NCI-H2081 treated with DMSO at 0.1 percent for 48 hours (cell line): ENCODE data around the gene SLC1A4.

Experiments used
- DNase-seq: peaks from one replicate; lab custom pipeline; 2025; lab: John Stamatoyannopoulos, UW

Gene SLC1A4

DNA sequence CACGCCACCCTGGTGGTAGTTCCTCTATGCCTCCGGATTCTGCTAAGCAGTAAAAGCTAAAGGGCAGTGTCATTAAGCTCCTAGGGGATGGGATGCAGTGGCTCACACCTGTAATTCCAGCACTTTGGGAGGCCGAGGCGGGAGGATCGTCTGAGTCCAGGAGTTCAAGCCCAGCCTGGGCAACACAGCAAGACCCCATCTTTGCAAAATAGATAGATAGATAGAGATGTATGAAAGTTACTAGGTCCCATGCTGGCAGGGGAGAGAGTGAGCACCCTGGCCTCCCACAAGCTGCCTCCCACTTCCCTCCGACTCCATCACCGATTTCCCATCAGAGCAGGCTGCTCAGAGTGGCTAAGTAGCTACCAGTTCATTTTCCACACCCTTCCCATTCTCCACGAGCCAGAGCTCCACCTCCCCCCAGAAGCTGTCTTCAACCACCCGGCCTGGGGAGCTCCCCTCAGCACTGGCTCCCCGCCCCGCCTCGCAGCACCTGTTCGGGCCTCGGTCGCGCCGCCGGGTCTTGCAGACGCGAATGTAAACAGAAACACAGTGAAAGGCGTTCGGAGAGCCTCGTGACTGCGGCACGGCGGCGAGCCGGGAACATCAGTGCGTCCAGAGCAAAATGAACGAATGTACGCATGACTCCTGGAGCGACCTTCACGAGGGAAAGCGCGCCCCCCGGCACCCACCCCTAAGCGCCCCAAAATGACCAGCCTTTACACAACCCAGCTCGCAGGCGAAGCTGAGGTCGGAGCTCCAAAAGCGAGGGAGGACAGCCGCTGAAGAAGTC is 66.4 kb downstream of the SLC1A4 start:
- DNase-seq, result no peak

DNA sequence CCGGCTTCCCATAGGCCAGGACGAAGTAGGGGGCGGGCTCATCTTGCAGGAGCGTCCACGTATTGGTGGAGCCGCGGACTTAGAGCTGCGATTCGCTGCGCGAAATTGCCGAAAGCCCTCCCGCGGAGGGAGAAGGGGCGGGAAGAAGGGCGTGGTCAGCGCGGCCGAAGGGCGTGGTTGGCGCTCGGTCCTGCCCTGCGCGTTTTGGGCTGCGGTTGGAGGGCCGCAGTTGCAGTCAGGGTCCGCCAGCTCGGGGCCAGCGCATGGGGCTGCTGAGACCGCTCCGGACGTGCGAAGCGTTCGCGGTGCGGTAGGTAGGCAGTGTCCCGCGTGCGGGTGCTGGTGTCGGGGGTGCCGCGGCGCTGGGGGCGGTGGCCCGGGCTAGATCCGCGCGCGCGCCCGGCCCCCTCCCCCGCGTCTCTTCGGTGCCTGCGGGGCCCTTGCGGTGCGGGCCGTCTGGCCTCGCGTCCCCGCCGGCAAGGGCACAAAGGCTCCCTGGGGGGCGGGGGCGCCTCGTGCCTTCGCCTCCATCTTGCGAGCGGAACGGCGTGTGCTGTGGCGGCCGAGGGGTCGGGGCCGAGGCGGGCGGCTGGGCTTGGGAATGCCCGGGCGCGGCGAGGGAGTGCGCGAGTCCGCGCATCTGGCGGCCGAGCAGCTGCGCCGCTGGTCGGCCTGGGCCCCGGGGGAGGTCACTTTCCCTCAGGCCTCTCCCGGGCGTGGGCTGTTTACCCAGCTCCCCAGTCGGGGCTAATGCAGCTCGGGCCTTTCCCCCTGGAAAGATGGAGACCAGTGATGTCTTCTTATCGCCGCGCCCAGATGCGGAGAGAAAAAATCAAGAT is 67.2 kb downstream of the SLC1A4 start, which contains the start of gene CEP68:
CEP68 (plus strand) TSS at position 202 of the 839 bp plus-strand sequence. CDS start 13,029 bp downstream, outside the sequence.
- DNase-seq, result peak; percentile 83

DNA sequence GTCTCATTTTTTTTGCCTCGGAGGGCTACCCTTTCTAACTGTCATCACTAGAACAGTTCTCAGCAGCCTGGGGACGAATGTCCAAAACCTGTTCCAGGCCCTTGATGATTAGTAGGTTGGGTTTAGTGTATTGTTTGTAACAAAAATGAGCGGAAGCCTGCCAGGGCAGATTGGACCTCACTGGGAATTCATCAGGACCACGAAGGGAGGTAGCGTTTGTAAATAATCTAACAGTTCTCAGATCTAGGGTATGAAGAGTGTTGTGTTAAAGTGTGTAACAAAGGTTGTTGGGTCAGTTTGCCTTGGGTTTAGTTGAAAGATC is 67.8 kb downstream of the SLC1A4 start:
- no peak for DNase-seq

DNA sequence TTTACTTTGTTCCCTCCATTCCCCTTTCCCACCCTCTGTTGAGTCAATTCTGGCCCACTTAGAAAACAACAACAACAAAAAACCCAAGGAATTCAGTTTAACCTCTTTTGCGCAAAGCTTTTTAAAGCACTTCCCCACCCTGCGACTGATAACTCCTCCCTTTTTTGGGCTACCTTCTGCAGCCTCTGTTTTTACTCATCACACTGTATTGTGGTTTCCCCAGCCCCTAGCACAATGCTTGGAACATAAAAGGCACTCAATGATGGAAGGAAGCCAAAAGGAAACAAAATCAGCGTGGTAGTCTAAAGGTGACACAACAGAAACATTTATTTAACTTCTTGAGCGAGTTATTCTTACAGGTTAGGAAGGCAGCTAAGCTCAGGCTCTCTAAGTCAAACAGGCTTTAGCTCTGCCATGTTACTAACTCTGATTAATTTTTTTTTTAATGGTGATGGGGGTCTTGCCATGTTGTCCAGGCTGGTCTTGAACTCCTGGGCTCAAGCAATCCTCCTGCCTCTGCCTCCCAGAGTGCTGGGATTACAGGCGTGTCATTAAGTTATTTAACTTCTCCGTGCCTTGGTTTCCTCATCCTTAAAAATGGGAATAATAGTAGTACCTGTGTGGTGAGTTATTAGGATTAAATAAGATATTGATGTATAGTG is 68.3 kb downstream of the SLC1A4 start:
- DNase-seq, result no peak

DNA sequence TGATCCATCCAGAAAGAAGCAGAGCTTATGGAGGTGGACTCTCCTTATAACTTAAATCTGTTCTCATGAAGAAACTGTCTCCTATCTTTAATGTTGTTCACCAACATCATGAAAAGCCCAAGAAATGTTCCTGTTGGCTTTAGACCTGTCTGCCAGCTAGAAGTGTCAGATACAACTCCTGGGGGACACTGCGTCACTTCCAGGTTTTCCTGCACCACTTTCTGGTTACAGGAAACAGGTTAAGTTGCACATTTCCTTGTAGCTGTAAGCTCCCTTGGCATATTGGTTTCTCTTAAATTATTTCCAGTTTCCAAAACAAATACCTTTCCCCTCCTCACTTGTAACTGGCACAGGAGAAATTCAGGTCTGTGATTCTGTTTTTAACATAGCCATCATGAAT is 69.9 kb downstream of the SLC1A4 start:
- no peak for DNase-seq

DNA sequence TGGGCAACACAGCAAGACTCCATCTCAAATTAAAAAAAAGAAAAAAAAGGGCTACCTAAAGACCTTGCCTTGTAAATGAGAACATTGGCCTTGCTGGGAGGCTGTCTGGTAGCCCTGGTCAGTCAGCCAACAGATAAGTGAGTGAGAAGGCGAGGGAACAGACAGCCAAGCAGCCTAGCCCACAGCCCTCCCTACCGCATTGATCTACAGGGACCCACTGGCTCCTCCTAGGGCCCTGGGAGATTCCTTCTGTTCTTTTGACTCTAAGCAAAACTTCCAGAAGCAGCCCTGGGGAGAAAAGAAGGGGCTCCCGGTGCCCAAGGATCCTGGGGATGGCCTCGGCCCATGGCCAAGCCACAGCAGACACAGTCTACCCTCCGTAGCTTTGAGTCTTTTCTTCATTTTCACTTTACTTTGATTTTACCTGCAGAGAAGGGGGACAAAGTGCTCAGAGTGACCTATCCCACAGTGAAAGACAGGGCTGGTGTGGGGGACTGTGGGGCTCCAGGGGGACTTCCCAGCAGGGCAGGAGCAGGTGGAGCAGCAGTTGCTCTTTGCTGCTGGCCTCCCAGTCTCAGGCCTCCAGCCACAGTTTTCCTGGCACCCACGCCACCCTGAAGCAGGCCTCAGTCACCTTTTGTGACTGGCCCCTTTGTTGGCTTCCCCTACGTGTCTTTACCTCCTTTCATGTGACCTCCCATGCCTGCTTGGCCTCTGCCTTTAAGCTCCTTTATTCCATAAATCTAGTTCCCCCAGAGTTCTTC is 72.1 kb downstream of the SLC1A4 start:
- no peak for DNase-seq

DNA sequence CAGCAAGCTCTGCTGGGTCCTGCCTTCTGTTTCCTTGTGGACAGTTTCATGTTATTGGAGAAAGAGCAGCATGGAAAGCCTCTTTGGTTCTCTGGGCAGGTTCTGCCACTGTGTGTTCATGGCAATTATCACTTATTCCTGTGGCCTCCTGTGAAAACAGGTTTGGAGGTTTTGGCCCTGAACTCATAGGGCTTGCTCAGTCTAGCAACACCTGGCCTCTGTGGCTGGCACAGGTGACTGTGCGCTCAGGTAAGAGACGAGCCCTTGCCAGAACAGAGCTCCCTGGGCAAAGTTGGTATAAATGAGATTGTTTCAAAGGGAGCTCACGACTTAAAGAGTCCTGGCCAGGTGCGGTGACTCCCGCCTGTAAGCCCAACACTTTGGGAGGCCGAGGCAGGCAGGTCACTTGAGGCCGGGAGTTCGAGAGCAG is 72.7 kb downstream of the SLC1A4 start:
- DNase-seq, result no peak

DNA sequence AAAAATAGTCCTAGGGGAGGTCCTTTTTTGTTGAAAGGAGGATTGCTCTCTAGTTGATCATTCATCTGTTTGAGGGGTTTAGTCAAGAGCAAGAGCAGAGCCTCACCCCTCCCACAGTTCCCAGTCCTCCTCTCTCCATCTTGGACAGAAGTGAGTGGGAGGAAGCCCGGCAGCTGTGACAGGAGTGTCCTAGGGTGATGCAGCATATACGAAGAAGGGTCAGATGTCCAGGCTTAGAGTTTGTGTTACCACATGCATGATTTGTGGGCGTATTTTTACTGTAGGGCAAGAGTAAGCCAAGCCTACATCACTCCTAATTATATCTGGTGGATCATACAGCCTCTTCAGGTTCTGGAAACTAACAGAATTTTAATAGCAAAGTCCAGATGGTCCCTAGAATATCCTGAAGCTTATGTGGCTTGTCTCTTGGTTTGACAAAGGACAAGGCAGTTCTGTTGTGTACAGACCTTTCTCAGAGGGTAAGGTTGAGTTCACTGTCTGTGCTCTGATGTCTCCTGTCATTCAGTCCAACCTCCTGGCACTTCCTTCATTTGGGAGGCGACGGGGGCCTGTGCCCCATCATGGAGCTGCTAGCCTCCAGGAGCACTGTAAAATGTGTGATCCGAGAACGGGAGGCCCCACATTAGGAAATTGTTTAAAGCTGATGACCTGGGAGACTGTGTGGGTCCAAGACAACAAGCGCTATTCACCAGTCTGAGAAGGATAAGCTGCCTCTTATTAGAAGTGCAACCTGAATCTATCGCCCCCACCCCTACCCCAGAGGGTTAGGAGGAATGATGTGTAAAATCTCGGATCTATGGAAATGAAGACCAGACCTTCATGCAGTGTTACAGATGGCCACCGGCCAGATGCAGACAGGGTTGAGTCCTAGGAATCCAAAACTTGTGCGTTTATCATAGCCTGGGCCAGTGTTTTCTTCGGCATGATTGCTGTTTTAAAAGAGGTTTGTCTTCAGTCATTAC is 73.9 kb downstream of the SLC1A4 start:
- DNase-seq, result no peak

DNA sequence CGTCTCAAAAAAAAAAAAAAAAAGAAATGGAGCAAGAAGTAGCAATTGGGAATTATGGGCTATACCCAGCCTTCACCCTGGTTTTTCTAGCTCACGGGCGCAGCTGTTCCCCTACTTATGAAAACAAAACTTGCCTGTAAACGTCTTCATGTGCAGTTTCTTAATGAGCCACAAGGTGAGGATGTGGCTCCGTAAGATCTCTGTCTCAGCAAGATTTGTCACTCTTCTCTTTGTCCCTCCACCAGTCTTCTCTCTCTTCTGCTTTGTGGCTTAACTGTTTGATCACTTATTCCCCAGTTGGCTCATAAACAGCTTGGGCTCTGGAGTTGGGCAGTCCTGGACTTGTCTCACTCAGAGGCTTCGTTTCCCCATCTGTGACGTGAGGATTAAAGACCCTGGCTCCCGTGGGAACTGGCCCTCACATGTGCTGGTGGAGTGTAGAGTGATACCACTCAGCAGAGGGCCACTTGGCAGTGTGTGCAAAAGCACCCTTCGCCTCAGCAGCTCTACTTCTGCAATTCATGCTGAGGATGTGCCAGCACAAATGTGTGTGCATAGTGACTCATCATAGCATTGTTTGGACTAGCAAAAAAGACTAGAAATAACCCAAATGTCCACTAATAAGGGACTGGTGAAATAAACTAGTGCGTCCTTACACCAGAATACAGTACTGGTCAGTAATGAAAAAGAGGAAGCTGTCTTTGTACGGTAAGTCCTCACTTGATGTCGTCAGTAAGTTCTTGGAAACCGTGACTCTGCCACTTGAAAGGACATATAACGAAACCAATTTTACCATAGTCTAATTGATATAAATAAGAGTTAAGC is 75.7 kb downstream of the SLC1A4 start:
- DNase-seq, result no peak

DNA sequence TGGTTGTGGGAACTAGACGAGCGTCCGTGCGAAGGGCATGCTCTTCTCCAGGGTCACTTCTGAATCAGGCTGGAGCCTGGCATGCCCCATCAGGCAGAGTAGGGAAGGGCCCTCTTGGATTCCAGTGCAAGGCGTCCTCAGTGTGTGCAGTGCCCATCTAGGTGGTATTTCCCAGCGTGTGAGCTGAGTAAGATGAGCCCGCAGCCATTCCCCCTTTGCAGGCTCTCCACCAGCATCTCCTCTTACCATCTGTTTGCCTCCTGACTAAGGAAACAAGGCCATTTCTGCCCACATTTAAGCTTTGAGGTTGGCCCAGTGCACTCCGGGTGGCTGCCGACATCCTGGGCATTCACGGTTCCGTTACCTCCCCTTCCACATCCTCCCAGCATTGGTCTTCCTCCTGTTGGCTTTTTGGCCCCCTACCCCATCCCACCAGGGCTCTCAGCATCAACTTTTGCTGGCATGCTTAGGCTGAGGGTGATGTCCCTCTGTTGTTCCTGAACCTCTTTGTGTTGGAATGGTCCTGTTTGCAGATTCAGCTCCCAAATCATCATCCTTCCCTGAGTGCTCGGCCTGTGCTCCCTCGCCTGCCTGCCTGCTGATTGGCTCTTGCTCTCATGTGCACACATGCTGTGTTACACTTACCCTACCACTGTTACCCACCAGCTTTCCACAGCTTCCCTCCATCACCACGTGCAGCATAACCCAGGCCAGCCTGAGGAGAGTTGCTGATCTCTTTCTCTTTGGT is 78.8 kb downstream of the SLC1A4 start:
- DNase-seq, result no peak

DNA sequence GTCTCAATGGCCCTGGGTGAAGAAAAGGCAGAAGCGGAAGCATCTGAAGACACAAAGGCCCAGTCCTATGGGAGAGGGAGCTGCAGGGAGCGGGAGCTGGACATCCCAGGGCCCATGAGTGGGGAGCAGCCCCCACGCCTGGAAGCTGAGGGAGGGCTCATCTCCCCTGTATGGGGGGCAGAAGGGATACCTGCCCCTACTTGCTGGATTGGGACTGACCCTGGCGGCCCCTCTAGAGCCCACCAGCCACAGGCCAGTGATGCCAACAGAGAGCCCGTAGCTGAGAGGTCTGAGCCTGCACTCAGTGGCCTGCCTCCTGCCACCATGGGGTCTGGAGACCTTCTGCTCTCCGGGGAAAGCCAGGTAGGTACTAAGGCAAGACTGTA is 80.2 kb downstream of the SLC1A4 start:
- no peak for DNase-seq

DNA sequence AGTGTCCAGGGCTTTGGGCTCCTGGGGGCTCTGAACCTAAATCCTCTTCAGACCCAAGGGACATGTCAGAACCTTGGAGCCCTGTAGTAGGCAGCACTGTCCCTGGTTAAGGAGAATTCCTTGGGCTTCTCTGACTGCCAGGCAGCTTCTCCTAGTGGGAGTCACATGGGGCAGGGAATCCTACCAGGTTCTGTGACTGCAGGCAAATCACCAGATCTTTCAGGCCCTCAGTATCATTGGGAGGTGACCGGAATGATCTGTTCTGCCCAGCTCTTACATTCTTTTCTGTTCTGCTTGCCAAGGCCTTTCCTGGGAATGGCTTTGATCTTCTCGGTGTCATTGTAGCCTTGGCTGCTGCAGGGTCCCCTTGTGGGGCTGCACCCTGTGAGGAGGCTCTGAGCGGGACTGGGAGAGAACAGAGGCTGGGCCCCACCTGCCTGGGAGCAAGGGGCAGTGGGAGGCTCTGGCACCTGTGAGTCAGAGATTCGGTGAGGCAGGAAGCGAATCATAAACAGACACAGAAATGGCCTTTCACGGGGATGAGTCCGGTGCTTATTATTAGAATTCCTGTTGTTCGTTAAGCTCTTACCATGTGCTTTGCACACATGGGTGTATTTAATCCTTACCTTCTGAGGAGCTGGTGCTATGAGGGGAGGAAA is 81.1 kb downstream of the SLC1A4 start:
- no peak for DNase-seq

DNA sequence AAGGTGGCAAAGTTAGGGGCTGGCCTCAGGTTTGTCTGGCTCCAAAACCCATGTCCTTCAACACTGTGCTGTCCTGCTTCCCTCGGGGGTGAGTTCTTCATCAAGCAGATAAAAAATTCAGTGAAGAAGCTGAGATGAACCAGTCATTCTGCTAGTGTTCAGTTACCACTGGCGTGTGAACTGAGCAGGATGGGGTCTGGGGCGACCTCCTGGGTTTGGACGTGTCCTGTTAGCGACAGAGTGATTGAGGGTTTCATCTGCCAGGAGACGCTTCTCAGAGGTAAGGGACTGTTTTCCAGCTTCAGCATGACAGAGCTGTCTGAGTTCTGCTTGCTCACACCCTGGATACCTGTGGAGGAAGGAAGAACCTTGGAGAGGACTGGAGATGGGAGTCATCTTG is 81.7 kb downstream of the SLC1A4 start:
- DNase-seq, result no peak

DNA sequence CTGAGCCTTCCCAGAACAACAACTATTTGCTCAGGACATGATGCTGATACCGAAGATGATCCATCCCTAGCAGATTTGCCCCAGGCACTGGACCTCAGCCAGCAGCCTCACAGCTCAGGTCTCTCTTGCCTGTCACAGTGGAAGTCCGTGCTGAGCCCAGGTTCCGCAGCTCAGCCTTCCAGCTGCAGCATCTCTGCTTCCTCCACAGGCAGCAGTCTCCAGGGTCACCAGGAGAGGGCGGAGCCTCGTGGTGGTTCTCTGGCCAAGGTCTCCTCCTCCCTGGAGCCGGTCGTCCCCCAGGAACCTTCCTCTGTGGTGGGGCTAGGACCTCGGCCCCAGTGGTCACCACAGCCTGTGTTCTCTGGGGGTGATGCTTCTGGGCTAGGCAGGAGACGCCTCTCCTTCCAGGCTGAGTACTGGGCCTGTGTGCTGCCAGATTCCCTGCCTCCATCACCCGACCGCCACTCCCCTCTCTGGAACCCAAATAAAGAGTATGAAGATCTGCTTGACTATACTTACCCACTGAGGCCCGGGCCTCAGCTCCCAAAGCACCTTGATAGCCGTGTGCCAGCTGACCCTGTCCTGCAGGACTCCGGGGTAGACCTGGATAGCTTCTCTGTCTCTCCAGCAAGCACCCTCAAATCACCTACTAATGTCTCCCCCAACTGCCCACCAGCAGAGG is 82.4 kb downstream of the SLC1A4 start:
- DNase-seq, result no peak

DNA sequence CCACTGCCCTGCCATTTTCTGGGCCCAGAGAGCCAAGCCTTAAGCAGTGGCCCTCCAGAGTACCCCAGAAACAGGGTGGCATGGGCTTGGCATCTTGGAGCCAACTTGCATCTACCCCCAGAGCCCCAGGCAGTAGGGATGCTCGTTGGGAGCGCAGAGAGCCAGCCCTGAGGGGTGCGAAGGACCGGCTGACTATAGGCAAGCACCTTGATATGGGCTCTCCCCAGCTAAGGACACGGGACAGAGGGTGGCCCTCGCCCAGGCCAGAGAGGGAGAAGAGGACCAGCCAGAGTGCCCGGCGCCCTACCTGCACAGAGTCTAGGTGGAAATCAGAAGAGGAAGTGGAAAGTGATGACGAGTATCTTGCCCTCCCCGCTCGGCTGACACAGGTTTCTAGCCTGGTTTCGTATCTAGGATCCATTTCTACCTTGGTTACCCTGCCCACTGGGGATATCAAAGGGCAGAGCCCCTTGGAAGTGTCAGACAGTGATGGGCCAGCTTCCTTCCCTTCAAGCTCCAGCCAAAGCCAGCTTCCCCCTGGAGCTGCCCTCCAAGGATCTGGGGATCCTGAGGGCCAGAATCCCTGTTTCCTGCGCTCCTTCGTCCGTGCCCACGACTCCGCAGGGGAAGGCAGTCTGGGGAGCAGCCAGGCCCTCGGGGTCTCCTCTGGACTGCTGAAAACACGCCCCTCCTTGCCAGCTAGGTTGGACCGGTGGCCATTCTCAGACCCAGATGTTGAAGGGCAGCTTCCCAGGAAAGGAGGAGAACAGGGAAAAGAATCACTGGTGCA is 83.2 kb downstream of the SLC1A4 start:
- DNase-seq, result no peak
